GM21381 (cell line): ENCODE results near the gene DYNLL2.
"Not testable (repeated sequence)": the region's sequence is repeated elsewhere in the genome, so short reads cannot be mapped to it uniquely, and the experiment has no call there.

ENCODE experiments used
- ATAC-seq: cut with Tn5 transposase; IDR thresholded peaks from one replicate; pipeline ENCODE4 v1.9.1; 2021; ENCODE audit warnings: mild to moderate bottlenecking, moderate library complexity; ENCODE audit not compliant: unreplicated experiment

DYNLL2 gene

GRCh38 chr17:58097384-58098088 lies 14.3 kb downstream of the DYNLL2 start:
- ATAC-seq: no peak

GRCh38 chr17:58100506-58100905 lies 17.3 kb downstream of the DYNLL2 start:
- no peak for ATAC-seq

GRCh38 chr17:58101898-58102297 lies 18.7 kb downstream of the DYNLL2 start:
- not testable (repeated sequence) for ATAC-seq

GRCh38 chr17:58105093-58105492 lies 21.9 kb downstream of the DYNLL2 start:
- no peak for ATAC-seq

- ATAC-seq: no peak
Observed at GRCh38 chr17:58107306-58107705, 24.1 kb downstream of the DYNLL2 start.

- no peak for ATAC-seq
Observed at GRCh38 chr17:58109197-58109596, 26.0 kb downstream of the DYNLL2 start.

GRCh38 chr17:58110012-58110411 lies 26.8 kb downstream of the DYNLL2 start:
- ATAC-seq: no peak

GRCh38 chr17:58111676-58112075 lies 28.5 kb downstream of the DYNLL2 start:
- no peak for ATAC-seq

GRCh38 chr17:58112970-58113631 lies 29.9 kb downstream of the DYNLL2 start:
- ATAC-seq: no peak

- no peak for ATAC-seq
Observed at GRCh38 chr17:58113947-58114346, 30.7 kb downstream of the DYNLL2 start.

- no peak for ATAC-seq
Observed at GRCh38 chr17:58117382-58117781, 34.2 kb downstream of the DYNLL2 start.

GRCh38 chr17:58119491-58119890 lies 36.3 kb downstream of the DYNLL2 start:
- no peak for ATAC-seq

GRCh38 chr17:58120195-58120822 lies 37.1 kb downstream of the DYNLL2 start:
- no peak for ATAC-seq

GRCh38 chr17:58121925-58122324 lies 38.7 kb downstream of the DYNLL2 start:
- no peak for ATAC-seq

GRCh38 chr17:58127846-58128245 lies 44.6 kb downstream of the DYNLL2 start:
- ATAC-seq: no peak

- ATAC-seq: not testable (repeated sequence)
Observed at GRCh38 chr17:58132697-58133096, 49.5 kb downstream of the DYNLL2 start.

GRCh38 chr17:58136669-58137279 lies 53.6 kb downstream of the DYNLL2 start:
- no peak for ATAC-seq

GRCh38 chr17:58141505-58141904 lies 58.3 kb downstream of the DYNLL2 start:
- no peak for ATAC-seq

GRCh38 chr17:58143335-58143734 lies 60.1 kb downstream of the DYNLL2 start:
- ATAC-seq: not testable (repeated sequence)

- no peak for ATAC-seq
Observed at GRCh38 chr17:58144801-58145200, 61.6 kb downstream of the DYNLL2 start.
